IMR-90 (cell line): ENCODE measurements around the gene CIDEC. TPM values are rescaled to one million over a fixed set of nuclear protein-coding genes. Genes with fewer than 3 reads are reported as not detected.

Experiments
- ATAC-seq: fragments of 200-7000 bp; cut with Tn5 transposase; 2 replicates; pipeline ENCODE4 v1.9.1; 2020; ENCODE audit warnings: low read depth, mild to moderate bottlenecking, moderate library complexity
- BruUV-seq: library from RNA; stranded (reverse); fragments of 400-500 nt; replicated peaks from 2 replicates; lab custom pipeline; 2021; lab: Mats Ljungman, UMichigan
- CTCF ChIA-PET: fragments of 300-600 bp; formaldehyde crosslinking; extraction: SDS; loops from one replicate; lab custom pipeline; 2021; ENCODE audit warnings: antibody characterized with exemption; lab: Yijun Ruan, JAX
- POLR2A ChIA-PET: fragments of 300-600 bp; sonication (Branson Sonifier 250); formaldehyde crosslinking; loops from one replicate; lab custom pipeline; 2022; ENCODE audit warnings: antibody characterized with exemption; ENCODE audit not compliant: unreplicated experiment; lab: Charles Lee
- DNase-seq: peaks from one replicate; pipeline ENCODE4 v3.0.0; 2013
- H2AFZ ChIP-seq: replicated peaks from 2 replicates; pipeline ENCODE3; 2013; ENCODE audit warnings: low read length, mild to moderate bottlenecking; ENCODE audit not compliant: poor library complexity
- H2AK5ac ChIP-seq: 2 replicates; pipeline ENCODE4 v1.6.1; 2013; ENCODE audit warnings: low read depth, low read length, inconsistent platforms
- H2AK9ac ChIP-seq: replicated peaks from 2 replicates; pipeline ENCODE3; 2013; ENCODE audit warnings: mild to moderate bottlenecking, low read depth, low read length, moderate library complexity; ENCODE audit not compliant: poor library complexity
- H2BK120ac ChIP-seq: 2 replicates; pipeline ENCODE4 v1.6.1; 2013; ENCODE audit warnings: low read depth, low read length, inconsistent platforms
- H2BK15ac ChIP-seq: 3 replicates; pipeline ENCODE4 v1.6.1; 2013; ENCODE audit warnings: low read depth, low read length, inconsistent platforms
- H2BK20ac ChIP-seq: 2 replicates; pipeline ENCODE4 v1.6.1; 2013; ENCODE audit warnings: low read depth, mild to moderate bottlenecking, inconsistent platforms, low read length, moderate library complexity
- H2BK5ac ChIP-seq: 2 replicates; pipeline ENCODE4 v1.6.1; 2013; ENCODE audit warnings: mild to moderate bottlenecking, low read depth, low read length, inconsistent platforms; ENCODE audit not compliant: poor library complexity, severe bottlenecking
- H3K14ac ChIP-seq: replicated peaks from 2 replicates; pipeline ENCODE4 v1.6.1; 2013; ENCODE audit warnings: low read depth, low read length, inconsistent platforms
- H3K18ac ChIP-seq: 2 replicates; pipeline ENCODE4 v1.6.1; 2013; ENCODE audit warnings: low read depth, low read length, control low read depth
- H3K23ac ChIP-seq: 2 replicates; pipeline ENCODE4 v1.6.1; 2013; ENCODE audit warnings: low read depth, low read length, inconsistent platforms
- H3K27ac ChIP-seq: 2 replicates; pipeline ENCODE4 v1.5.1; 2013; ENCODE audit warnings: mild to moderate bottlenecking, control low read depth, low read length; ENCODE audit not compliant: insufficient read depth
- H3K27me3 ChIP-seq: 2 replicates; pipeline ENCODE4 v1.6.1; 2013; ENCODE audit warnings: low read length; ENCODE audit not compliant: control insufficient read depth, insufficient read depth
- H3K36me3 ChIP-seq: 2 replicates; pipeline ENCODE4 v1.6.1; 2013; ENCODE audit warnings: low read length, mixed read lengths; ENCODE audit not compliant: control insufficient read depth, insufficient read depth
- H3K4ac ChIP-seq: 2 replicates; pipeline ENCODE4 v1.6.1; 2013; ENCODE audit warnings: low read depth, low read length, inconsistent platforms
- H3K4me1 ChIP-seq: 2 replicates; pipeline ENCODE4 v1.6.1; 2013; ENCODE audit warnings: low read length, mixed read lengths; ENCODE audit not compliant: control insufficient read depth, insufficient read depth
- H3K4me2 ChIP-seq: 2 replicates; pipeline ENCODE4 v1.6.1; 2013; ENCODE audit warnings: low read depth, mild to moderate bottlenecking, control low read depth, low read length, moderate library complexity
- H3K4me3 ChIP-seq: 2 replicates; pipeline ENCODE4 v1.5.1; 2013; ENCODE audit warnings: low read depth, mild to moderate bottlenecking, control low read depth, low read length, moderate library complexity; ENCODE audit not compliant: insufficient read depth
- H3K56ac ChIP-seq: 2 replicates; pipeline ENCODE4 v1.6.1; 2013; ENCODE audit warnings: low read length, inconsistent platforms; ENCODE audit not compliant: insufficient read depth; ENCODE audit errors: extremely low read depth
- H3K79me1 ChIP-seq, 2 experiments: 2 replicates each; pipeline ENCODE4 v1.6.1; 2013; ENCODE audit warnings: low read length in 2 of 2, inconsistent platforms in 1 of 2, low read depth in 1 of 2
- H3K9ac ChIP-seq: 2 replicates; pipeline ENCODE4 v1.6.1; 2013; ENCODE audit warnings: low read depth, low read length, control low read depth
- H3K9me1 ChIP-seq: 2 replicates; pipeline ENCODE4 v1.6.1; 2013; ENCODE audit warnings: low read length, inconsistent platforms; ENCODE audit not compliant: insufficient read depth
- H3K9me3 ChIP-seq: 2 replicates; pipeline ENCODE4 v1.6.1; 2013; ENCODE audit warnings: low read length; ENCODE audit not compliant: control insufficient read depth, insufficient read depth
- H4K20me1 ChIP-seq: 2 replicates; pipeline ENCODE4 v1.6.1; 2013; ENCODE audit warnings: low read length, inconsistent platforms; ENCODE audit not compliant: insufficient read depth
- H4K5ac ChIP-seq: 2 replicates; pipeline ENCODE4 v1.6.1; 2013; ENCODE audit warnings: mild to moderate bottlenecking, low read depth, low read length, control low read depth
- H4K8ac ChIP-seq, 2 experiments: 2 replicates each; pipeline ENCODE4 v1.6.1; 2013; ENCODE audit warnings: low read depth in 2 of 2, low read length in 2 of 2, control low read depth in 1 of 2, inconsistent platforms in 1 of 2
- H4K91ac ChIP-seq: 2 replicates; pipeline ENCODE4 v1.6.1; 2013; ENCODE audit warnings: low read depth, low read length, inconsistent platforms; ENCODE audit not compliant: insufficient read depth
- BHLHE40 ChIP-seq: fragments of 150-350 bp; IDR thresholded peaks from 2 replicates; pipeline ENCODE4 v1.6.1; 2016; ENCODE audit warnings: mild to moderate bottlenecking, low read depth, low read length
- CEBPB ChIP-seq: IDR thresholded peaks from 2 replicates; pipeline ENCODE4 v1.6.1; 2012; ENCODE audit warnings: low read depth, low read length, improper control_type of control experiment
- CTCF ChIP-seq: conservative IDR thresholded peaks from 2 replicates; pipeline ENCODE4 v1.5.1; 2012; ENCODE audit warnings: mild to moderate bottlenecking, low read depth, low read length, improper control_type of control experiment
- FOS ChIP-seq: fragments of 150-350 bp; IDR thresholded peaks from 2 replicates; pipeline ENCODE4 v1.6.1; 2016; ENCODE audit warnings: low read depth, low read length
- MAFK ChIP-seq: IDR thresholded peaks from 2 replicates; pipeline ENCODE4 v1.6.1; 2012; ENCODE audit warnings: low read depth, low read length, improper control_type of control experiment
- MAZ ChIP-seq: IDR thresholded peaks from 2 replicates; pipeline ENCODE4 v1.6.1; 2012; ENCODE audit warnings: low read depth, mild to moderate bottlenecking, low read length, improper control_type of control experiment, moderate library complexity, borderline replicate concordance
- NFE2L2 ChIP-seq: fragments of 150-350 bp; IDR thresholded peaks from 2 replicates; pipeline ENCODE4 v1.6.1; 2016; ENCODE audit warnings: low read depth, mild to moderate bottlenecking, low read length
- POLR2A ChIP-seq: IDR thresholded peaks from 2 replicates; pipeline ENCODE4 v1.6.1; 2012; ENCODE audit warnings: mild to moderate bottlenecking, low read depth, low read length
- RAD21 ChIP-seq: IDR thresholded peaks from 2 replicates; pipeline ENCODE4 v1.6.1; 2012; ENCODE audit warnings: low read length, improper control_type of control experiment
- RFX5 ChIP-seq: IDR thresholded peaks from 2 replicates; pipeline ENCODE4 v1.8.0; 2012; ENCODE audit warnings: low read depth, mild to moderate bottlenecking, low read length, moderate library complexity
- USF2 ChIP-seq: fragments of 150-350 bp; IDR thresholded peaks from 2 replicates; pipeline ENCODE4 v1.6.1; 2017; ENCODE audit warnings: mild to moderate bottlenecking, antibody characterized with exemption, low read length, low read depth
- WGBS, 2 experiments: methylation state at CpG; one replicate each; pipeline versions ENCODE4 v1.1.5 to v1.1.7; 2013; ENCODE audit warnings: missing lambda C conversion rate in 2 of 2; ENCODE audit not compliant: insufficient read length in 1 of 2; ENCODE audit errors: extremely low coverage in 2 of 2; 5-methylcytosine and 5-hydroxymethylcytosine counted together
- dilution Hi-C: fragments of 300-500 bp; cut with HindIII; formaldehyde crosslinking; loops from one replicate; pipeline ENCODE4 v1.14.3; 2018; ENCODE audit warnings: low sequenced_read_pairs; ENCODE audit not compliant: unreplicated experiment
- in situ Hi-C: fragments of 300-500 bp; cut with MboI; formaldehyde crosslinking; loops from 3 replicates; pipeline ENCODE4 v1.14.3; 2019; ENCODE audit warnings: low sequenced_read_pairs, inconsistent platforms, mixed read lengths
- intact Hi-C: fragments of 100-400 bp; cut with micrococcal nuclease; formaldehyde crosslinking; loops from 2 replicates; pipeline ENCODE4 v1.10.0; 2022
- polyA plus RNA-seq, 3 experiments: library from polyadenylated mRNA; depleted of rRNA; stranded (reverse); fragments of >200 nt; gene quantifications; 2 replicates each; pipeline ENCODE4 v1.2.3, GENCODE V29; 2012; ENCODE audit warnings: low replicate concordance in 1 of 3
- total RNA-seq: library from RNA; depleted of rRNA; stranded (reverse); fragments of >200 nt; gene quantifications from 2 replicates; pipeline ENCODE4 v1.2.3, GENCODE V29; 2012

CIDEC gene
- total and polyA plus RNA-seq, 2 of the 4 experiments (the other 2 are of a cell fraction), result 0.09 TPM; not detected in 1

- Histone ChIP-seq H3K79me1 (no peaks in the 10 kb centered on the region), H3K4me1 (peaks cover 2% of the 10 kb centered on the region; the same call in 1 of the 2 replicates), H2BK15ac (no peak overlapping the region), H3K4ac (no peak overlapping the region), H2AK5ac (no peak overlapping the region), H3K27me3 (peaks cover 4% of the 10 kb centered on the region; the same call in 1 of the 2 replicates), H2AFZ (peak overlapping the region; percentile 43), H2AK9ac (no peak overlapping the region), H3K4me3 (no peak overlapping the region), H4K91ac (no peak overlapping the region), H4K20me1 (no peaks in the 10 kb centered on the region), H3K9me3 (no peaks in the 10 kb centered on the region), H3K9me1 (peaks cover 2% of the 10 kb centered on the region), H3K56ac (no peak overlapping the region), H3K27ac (no peak overlapping the region), H3K4me2 (no peak overlapping the region), H3K36me3 (no peaks in the 10 kb centered on the region), H3K23ac (no peak overlapping the region), H4K5ac (no peak overlapping the region), H2BK120ac (0 out of 2 replicates have a peak overlapping the region, but pooled peaks have one; percentile 1), H3K14ac (no peak overlapping the region), H2BK20ac (no peak overlapping the region), H3K9ac (no peak overlapping the region), H3K18ac (no peak overlapping the region), H4K8ac (no peak overlapping the region), H2BK5ac (no peak overlapping the region)
- no peak for ATAC-seq
- POLR2A ChIA-PET, result no interaction called here
- CTCF ChIA-PET, result no interaction called here
- dilution Hi-C loops (no loop called here), in situ Hi-C loops (no loop called here), intact Hi-C loops (no loop called here)
- 100% methylated on average over 1 of the region's 12 CpGs; no CpG with 5 or more reads in 1 of the 2 experiments for WGBS, 2 experiments
- no peak for DNase-seq
- no TSS peak for BruUV-seq
- TF ChIP-seq NFE2L2 (no peak), RFX5 (no peak), FOS (no peak), BHLHE40 (no peak), RAD21 (no peak), MAFK (no peak), POLR2A (no peak), USF2 (no peak), MAZ (no peak), CEBPB (no peak), CTCF (no peak)
These were observed 3.1 kb downstream of the CIDEC start for GRCh38 chr3:9876991-9877390.
